ENCODE measurements around the gene MYH8. TPM values are rescaled to one million over a fixed set of nuclear protein-coding genes. Genes with fewer than 3 reads are reported as not detected.

Gene MYH8
- total and polyA plus RNA-seq, 2 experiments from 2014 or later = not detected

DNA sequence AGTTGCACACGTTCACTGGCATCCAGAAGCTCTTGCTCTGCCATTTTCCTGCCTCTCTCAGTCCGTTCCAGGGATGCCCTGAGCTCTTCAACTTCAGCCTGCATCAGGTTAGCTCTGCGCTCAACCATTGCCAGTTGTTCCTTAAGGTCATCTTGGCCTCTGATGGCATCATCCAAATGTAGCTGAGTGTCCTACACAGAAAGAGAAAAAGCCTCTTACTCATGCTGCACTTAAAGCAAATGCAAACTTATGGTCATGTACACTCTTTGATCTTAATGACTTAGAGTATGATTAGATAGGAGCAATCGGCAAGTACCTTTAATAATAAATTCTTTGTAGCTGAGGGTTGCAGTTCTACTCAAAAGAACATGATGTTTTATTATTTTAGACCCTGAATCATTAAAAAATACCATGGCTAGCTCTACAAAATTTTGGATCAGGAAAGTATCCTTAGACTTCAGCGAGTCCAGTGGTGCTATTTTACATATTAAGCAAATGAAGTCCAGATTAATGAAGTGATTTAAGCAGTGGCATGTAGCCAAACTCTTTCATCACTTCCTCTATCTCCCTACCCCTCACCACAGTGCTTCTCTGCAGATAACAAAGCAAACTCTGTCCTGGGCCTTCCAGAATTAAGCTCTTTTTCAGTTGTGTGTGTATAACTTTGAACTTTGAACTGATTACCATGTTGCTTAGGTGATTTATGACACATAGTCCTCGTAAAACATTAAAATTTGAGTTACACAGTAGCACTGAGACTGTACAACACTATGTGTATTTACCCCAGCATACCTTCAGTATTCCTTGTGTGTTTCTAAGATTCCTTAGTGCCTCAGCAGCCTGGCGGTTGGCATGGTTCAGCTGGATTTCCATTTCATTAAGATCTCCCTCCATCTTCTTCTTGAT, 25.5 kb upstream of the MYH8 start:
- TF ChIP-seq REST (IDR thresholded peaks at IDR 0.05; ENCODE audit: unreplicated experiment) = no peak
- TF ChIP-seq NANOG (IDR thresholded peaks at IDR 0.05; ENCODE audit: borderline replicate concordance) = no peak
- no peak for TF ChIP-seq JUNB (IDR thresholded peaks at IDR 0.05; ENCODE audit: unreplicated experiment)
- TF ChIP-seq ZNF331 (CRISPR knock-in tag; IDR thresholded peaks at IDR 0.05; ENCODE audit: low read depth) = no peak
- no peak for TF ChIP-seq ZNF114 (CRISPR knock-in tag; IDR thresholded peaks at IDR 0.05)
- no peak for TF ChIP-seq STAT1 (IDR thresholded peaks at IDR 0.05; ENCODE audit: unreplicated experiment)
- TF ChIP-seq, protein P1, sequence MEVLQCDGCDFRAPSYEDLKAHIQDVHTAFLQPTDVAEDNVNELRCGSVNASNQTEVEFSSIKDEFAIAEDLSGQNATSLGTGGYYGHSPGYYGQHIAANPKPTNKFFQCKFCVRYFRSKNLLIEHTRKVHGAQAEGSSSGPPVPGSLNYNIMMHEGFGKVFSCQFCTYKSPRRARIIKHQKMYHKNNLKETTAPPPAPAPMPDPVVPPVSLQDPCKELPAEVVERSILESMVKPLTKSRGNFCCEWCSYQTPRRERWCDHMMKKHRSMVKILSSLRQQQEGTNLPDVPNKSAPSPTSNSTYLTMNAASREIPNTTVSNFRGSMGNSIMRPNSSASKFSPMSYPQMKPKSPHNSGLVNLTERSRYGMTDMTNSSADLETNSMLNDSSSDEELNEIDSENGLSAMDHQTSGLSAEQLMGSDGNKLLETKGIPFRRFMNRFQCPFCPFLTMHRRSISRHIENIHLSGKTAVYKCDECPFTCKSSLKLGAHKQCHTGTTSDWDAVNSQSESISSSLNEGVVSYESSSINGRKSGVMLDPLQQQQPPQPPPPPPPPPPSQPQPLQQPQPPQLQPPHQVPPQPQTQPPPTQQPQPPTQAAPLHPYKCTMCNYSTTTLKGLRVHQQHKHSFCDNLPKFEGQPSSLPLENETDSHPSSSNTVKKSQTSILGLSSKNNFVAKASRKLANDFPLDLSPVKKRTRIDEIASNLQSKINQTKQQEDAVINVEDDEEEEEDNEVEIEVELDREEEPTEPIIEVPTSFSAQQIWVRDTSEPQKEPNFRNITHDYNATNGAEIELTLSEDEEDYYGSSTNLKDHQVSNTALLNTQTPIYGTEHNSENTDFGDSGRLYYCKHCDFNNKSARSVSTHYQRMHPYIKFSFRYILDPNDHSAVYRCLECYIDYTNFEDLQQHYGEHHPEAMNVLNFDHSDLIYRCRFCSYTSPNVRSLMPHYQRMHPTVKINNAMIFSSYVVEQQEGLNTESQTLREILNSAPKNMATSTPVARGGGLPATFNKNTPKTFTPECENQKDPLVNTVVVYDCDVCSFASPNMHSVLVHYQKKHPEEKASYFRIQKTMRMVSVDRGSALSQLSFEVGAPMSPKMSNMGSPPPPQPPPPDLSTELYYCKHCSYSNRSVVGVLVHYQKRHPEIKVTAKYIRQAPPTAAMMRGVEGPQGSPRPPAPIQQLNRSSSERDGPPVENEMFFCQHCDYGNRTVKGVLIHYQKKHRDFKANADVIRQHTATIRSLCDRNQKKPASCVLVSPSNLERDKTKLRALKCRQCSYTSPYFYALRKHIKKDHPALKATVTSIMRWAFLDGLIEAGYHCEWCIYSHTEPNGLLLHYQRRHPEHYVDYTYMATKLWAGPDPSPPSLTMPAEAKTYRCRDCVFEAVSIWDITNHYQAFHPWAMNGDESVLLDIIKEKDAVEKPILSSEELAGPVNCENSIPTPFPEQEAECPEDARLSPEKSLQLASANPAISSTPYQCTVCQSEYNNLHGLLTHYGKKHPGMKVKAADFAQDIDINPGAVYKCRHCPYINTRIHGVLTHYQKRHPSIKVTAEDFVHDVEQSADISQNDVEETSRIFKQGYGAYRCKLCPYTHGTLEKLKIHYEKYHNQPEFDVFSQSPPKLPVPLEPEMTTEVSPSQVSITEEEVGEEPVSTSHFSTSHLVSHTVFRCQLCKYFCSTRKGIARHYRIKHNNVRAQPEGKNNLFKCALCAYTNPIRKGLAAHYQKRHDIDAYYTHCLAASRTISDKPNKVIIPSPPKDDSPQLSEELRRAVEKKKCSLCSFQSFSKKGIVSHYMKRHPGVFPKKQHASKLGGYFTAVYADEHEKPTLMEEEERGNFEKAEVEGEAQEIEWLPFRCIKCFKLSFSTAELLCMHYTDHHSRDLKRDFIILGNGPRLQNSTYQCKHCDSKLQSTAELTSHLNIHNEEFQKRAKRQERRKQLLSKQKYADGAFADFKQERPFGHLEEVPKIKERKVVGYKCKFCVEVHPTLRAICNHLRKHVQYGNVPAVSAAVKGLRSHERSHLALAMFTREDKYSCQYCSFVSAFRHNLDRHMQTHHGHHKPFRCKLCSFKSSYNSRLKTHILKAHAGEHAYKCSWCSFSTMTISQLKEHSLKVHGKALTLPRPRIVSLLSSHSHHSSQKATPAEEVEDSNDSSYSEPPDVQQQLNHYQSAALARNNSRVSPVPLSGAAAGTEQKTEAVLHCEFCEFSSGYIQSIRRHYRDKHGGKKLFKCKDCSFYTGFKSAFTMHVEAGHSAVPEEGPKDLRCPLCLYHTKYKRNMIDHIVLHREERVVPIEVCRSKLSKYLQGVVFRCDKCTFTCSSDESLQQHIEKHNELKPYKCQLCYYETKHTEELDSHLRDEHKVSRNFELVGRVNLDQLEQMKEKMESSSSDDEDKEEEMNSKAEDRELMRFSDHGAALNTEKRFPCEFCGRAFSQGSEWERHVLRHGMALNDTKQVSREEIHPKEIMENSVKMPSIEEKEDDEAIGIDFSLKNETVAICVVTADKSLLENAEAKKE (CRISPR knock-in tag; IDR thresholded peaks at IDR 0.05) = no peak
- TF ChIP-seq, protein P2, sequence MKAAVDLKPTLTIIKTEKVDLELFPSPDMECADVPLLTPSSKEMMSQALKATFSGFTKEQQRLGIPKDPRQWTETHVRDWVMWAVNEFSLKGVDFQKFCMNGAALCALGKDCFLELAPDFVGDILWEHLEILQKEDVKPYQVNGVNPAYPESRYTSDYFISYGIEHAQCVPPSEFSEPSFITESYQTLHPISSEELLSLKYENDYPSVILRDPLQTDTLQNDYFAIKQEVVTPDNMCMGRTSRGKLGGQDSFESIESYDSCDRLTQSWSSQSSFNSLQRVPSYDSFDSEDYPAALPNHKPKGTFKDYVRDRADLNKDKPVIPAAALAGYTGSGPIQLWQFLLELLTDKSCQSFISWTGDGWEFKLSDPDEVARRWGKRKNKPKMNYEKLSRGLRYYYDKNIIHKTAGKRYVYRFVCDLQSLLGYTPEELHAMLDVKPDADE (IDR thresholded peaks at IDR 0.05) = no peak
- TF ChIP-seq EZH2 (IDR thresholded peaks at IDR 0.05; ENCODE audit: low read depth, unreplicated experiment) = no peak
- TF ChIP-seq POLR2AphosphoS5 (IDR thresholded peaks at IDR 0.05; ENCODE audit: low read depth) = no peak
- TF ChIP-seq, protein P3, sequence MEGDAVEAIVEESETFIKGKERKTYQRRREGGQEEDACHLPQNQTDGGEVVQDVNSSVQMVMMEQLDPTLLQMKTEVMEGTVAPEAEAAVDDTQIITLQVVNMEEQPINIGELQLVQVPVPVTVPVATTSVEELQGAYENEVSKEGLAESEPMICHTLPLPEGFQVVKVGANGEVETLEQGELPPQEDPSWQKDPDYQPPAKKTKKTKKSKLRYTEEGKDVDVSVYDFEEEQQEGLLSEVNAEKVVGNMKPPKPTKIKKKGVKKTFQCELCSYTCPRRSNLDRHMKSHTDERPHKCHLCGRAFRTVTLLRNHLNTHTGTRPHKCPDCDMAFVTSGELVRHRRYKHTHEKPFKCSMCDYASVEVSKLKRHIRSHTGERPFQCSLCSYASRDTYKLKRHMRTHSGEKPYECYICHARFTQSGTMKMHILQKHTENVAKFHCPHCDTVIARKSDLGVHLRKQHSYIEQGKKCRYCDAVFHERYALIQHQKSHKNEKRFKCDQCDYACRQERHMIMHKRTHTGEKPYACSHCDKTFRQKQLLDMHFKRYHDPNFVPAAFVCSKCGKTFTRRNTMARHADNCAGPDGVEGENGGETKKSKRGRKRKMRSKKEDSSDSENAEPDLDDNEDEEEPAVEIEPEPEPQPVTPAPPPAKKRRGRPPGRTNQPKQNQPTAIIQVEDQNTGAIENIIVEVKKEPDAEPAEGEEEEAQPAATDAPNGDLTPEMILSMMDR (conservative IDR thresholded peaks at IDR 0.05; ENCODE audit: low read depth in 2 of 2) = no peak
- TF ChIP-seq EZH2phosphoT487 (IDR thresholded peaks at IDR 0.05; ENCODE audit: unreplicated experiment) = no peak
- no peak for TF ChIP-seq CREB1 (CRISPR knock-in tag; IDR thresholded peaks at IDR 0.05; ENCODE audit: low read depth)
- DNase-seq (ENCODE audit: low spot score) = no peak
- no peaks in the 10 kb centered on the region for H3K36me3 Mint-ChIP-seq (ENCODE audit: low read depth)
- Histone ChIP-seq H3K36me3 (ENCODE audit: insufficient read depth) (no peaks in the 10 kb centered on the region), H2AFZ (no peak overlapping the region; the same call in 1 of the 2 replicates), H3K4me3 (no peak overlapping the region), H3K4me2 (no peak overlapping the region), H3K79me2 (replicated peaks; ENCODE audit: insufficient read depth) (no peaks in the 10 kb centered on the region), H3K4me1 (ENCODE audit: insufficient read depth) (no peaks in the 10 kb centered on the region), H3K27ac (ENCODE audit: low read depth) (no peak overlapping the region), H3F3A (replicated peaks; ENCODE audit: low read depth) (no peaks in the 10 kb centered on the region), H4K20me1 (replicated peaks; ENCODE audit: insufficient read depth) (no peaks in the 10 kb centered on the region), H3K27me3 (ENCODE audit: insufficient read depth) (no peaks in the 10 kb centered on the region), H3K9me2 (ENCODE audit: insufficient read depth) (0 out of 2 replicates have a peak, but pooled peaks cover 7% of the 10 kb centered on the region)
- H3K27ac Mint-ChIP-seq = no peak overlapping the region
- no peak overlapping the region for H3K4me3 Mint-ChIP-seq
- H3K27me3 Mint-ChIP-seq (ENCODE audit: insufficient read depth, low read depth, poor library complexity) = peaks cover 5% of the 10 kb centered on the region
- H3K4me1 Mint-ChIP-seq = no peaks in the 10 kb centered on the region
- H3K9me3 Mint-ChIP-seq = no peaks in the 10 kb centered on the region
- ATAC-seq = no peak
